Kidney glomerular epithelial cell (primary cell): ENCODE results near the gene LYST.
"Not testable (repeated sequence)": the region's sequence is repeated elsewhere in the genome, so short reads cannot be mapped to it uniquely, and the experiment has no call there.

Experiments
- DNase-seq: peaks from one replicate; lab custom pipeline; 2025; lab: John Stamatoyannopoulos, UW

LYST gene

DNA sequence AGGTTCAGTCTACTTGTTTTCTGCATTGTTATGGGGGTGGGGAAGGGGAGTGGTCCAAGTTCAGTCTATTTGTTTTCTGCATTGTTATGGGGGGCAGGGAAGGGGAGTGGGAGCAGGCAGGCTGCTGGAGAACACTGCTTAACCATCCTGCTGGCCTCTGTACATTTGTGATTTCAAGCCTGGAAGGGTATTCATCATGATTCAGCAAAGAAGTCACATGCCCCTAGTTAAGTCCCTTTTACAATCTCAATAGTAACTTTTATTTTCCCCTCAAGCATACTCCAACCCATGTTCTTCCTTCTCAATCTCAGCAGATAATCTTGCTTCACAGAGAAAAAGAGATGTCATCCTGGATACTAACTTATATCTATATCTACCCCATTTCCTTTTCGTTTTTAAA, 7.9 kb downstream of the LYST start:
- DNase-seq = no peak

DNA sequence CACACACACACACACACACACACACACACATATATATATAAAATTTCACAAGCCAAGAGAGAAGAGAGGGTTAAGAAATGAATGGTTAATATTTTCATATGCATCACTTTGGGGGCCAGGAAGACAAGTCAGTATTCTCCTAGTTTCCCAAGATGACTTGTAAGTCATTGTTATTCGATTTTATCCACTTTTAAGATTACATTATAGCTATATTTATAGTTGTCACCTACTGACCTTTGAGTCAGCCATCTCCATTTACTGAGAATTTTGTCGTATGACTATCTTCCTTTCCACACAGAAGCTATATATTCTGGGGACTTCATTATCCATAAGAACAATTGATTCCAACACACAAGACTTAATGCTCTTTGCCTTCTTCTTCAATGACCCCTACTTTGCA, 8.9 kb downstream of the LYST start:
- DNase-seq = no peak

DNA sequence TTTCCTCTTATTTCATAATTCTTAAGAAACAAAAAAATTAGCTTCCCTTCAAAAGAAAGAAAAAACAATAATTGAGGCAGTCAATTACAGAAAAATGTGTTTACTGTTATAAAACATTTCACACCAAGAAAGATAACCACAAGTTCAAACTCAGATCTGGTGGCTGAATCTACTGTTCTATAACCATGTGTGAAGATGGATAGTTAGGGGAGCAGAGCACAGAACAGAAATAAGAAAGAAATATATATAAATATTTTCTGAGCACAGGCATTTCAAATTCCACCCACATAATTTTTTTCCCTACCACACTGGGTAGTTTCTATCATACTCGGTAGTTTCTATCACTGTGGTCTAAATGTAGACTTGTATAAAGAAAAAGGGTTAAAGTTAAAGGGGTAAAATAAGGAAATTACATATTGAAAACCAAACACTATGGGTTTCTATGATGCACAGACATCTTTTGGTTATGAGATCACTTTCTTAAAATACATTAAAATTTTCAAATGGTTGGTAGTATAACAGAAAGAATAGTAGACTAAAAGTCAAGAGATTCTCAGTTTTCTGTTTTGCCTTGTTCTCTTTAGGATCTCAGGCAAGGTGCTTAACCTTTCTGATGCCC, 10.8 kb downstream of the LYST start:
- DNase-seq = no peak

DNA sequence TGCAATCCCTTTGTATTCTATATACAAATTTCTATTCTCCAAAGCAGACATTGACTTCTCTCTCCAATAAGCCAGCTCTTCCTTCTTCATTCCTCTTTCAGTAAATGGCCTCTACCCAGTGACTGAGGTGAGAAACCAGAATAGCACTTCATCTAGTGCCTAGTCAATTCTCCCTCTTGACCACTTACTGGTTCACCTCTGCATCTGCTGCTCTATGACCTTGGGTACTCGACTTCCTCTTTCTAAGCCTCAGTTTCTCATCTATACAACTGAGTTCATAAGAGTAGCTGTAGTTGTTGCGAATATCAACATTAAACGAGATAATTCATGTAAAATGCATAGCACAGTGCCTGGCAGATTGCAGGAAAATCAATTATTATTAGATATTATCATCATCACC, 12.4 kb downstream of the LYST start:
- no peak for DNase-seq

DNA sequence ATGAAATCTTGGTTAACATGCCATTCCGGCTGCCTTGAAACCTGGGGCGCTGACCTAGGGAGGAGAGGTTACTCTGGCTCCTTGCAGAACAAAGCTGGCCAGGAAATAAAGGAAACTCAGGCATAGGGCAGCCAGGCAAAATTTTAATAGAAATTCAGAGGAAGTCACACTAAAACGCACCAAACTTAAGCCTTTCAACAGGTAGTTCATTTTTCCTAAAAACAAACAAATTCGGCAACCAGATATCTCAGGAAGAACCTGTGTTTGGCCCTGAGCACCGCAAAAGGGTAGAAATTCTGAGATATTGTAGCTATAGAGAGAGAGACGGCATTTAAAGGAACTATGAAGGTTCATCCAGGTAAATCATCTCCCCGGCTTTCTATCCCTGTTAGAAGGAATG, 13.1 kb downstream of the LYST start:
- DNase-seq = no peak

DNA sequence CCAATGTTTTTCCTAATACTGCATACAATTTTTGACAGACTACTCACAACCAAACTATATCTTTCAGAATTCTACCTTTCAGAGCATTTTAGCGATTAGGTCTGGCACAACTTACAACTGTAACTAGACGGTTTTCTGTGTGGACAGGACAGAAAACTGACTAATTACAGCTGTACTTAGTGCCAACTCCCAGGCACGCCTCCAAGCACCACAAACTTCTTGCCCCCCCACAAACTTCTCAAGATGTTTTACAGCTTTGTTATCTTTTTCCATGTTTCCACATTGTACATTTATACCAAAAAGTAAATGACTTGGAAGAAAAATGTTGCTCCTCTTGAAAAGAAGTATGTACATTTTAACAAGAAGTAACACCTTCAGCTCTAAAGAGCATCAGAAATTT, 13.8 kb downstream of the LYST start:
- DNase-seq = no peak

DNA sequence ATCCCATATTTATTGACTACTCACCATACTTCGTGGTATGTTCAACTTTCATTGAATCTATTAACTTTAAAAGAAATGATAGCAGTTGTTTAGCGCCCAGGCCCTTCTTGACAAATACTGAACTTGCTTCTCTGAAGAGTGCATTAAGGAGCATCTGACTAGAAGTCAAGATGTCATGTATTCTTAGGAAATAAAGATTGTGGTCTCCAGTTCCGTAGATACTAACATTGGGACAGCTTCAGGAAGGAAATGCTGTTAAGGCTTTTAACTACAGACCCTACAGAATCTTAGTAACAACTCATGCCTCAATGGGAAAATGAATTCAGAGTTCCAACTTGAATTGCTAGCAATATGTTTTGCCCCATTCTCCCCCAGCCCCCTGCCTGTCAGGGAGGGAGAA, 14.8 kb downstream of the LYST start:
- DNase-seq = no peak

DNA sequence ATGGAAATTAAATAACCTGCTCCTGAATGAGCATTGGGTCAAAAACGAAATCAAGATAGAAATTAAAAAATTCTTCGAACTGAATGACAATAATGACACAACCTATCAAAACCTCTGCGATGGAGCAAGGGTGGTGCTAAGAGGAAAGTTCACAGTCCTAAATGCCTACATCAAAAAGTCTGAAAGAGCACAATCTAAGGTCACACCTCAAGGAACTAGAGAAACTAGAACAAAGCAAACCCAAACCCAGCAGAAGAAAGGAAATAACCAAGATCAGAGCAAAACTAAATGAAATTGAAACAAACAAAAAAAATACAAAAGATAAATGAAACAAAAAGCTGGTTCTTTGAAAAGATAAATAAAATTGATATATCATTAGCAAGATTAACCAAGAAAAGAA, 18.5 kb downstream of the LYST start:
- not testable (repeated sequence) for DNase-seq

DNA sequence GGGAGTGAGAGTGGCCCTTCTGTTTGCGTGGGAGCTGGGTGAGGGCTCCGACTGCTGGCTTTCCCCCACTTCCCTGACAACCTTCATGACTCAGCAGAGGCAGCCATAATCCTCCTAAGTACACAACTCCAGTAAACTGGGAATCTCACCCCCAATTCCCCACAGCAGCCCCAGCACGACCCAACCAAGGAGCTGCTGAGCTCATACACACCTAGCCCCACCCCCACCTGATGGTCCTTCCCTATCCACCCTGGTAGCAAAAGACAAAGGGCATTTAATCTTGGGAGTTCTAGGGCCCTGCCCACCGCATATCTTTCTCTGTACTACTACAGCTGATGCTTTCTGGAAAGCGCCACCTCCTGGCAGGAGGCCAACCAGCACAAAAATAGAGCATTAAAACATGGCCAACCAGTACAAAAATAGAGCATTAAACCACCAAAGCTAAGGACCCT, 21.0 kb downstream of the LYST start:
- not testable (repeated sequence) for DNase-seq

DNA sequence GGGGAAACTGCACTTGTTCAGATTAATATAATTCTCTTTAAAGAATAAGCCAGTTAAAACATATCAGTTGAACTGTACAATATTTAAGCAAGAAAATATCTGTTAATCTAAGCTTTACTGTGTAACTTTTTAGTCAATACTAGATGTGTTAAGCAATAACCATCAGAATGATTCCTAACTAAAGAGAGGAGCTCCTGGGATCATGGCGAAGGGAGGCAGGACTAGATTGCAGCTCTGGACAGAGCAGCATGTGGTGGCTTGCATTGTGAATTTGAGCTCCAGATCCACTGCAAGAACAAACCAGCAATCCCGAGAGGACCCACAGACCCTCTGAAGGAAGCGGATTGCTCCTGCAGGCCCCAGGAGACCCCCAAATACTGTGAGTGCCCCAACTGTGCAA, 21.9 kb downstream of the LYST start:
- no peak for DNase-seq

DNA sequence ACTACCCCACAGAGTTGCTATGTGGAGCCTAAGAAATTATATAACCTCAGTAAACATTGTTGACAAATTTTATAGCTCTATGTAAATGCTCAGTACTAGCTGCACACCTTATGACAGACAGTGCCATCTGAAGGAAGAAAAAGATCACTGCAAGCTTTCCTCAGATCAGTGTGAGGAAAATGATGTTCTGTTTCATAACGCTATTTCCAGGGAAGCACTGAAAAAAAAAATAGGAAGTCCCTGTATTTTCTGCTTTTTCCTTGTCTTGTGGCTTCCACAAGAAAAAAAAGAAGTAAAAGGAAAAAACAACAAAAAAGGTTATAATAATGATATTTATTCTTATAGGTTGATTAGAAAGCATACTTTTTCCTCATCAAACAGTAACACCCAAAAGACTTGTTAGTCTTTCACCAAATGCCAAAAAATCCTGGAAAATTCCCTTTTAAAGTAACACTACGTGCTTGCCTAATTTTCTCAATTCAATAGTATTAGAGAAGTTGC, 23.2 kb downstream of the LYST start:
- no peak for DNase-seq

DNA sequence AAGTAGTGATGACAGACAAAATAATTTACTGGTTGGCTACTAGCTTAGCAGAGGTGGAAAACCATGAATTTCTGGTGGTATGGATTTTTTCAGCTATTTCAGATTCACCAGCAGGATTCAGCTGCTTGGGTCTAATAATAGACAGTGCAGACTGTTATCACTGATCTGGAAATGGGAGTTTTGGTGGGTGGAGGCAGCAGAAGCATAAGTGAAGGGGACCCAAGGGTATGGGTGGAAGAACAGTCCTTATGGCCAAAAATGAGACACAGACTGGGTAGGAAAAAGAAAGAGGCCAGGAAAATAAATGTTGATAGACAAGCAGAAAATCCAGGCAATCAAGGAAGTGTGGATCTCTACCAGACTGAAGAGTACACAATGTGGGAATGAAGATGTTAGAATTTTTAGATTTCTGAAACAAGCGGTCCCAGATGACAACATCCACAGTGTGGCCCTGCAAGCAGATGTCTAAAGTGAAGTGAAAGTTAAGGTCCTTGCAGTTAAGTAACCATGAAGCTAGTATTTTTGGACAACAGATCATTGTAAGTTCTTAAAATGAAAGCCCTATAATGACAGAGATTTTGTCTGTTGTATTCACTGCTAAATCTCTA, 24.7 kb downstream of the LYST start:
- no peak for DNase-seq

DNA sequence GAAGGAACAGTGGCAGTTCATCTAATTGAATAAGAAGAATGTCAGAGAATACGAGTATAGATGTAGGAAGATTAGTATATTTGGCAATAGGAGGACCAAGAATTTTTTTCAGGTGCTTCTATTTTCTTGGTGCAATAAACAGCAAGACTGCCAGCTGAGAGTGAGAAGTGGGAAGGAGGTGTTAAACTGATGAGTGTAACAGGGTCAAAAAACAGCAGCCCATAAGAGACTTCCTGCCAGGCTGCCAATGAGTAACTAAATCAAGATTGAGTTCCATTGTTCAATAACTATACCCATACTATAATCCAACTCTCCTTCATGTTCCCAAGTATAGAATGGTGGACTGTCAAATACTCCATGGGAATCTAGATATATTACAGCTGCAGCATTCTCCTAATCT, 28.7 kb downstream of the LYST start:
- DNase-seq = no peak

DNA sequence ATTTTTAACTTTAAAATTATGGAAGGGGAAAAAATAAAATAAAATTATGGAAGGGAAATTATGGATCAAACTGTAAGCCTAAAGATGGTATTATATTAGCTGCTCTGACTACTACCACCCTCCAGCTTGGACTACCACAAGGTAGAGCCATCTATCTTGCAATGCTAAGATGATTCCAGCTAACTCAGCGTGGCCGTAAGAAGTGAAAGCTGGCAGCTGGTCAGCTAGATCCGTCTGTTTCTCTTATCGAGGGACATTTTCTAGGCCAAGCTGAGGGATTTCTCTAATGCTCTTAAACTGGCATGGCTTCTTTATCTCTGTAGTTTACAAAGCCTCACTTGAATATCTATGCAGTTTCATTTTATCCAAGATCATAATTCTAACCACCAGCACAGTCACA, 31.5 kb downstream of the LYST start:
- DNase-seq = peak; percentile 12

DNA sequence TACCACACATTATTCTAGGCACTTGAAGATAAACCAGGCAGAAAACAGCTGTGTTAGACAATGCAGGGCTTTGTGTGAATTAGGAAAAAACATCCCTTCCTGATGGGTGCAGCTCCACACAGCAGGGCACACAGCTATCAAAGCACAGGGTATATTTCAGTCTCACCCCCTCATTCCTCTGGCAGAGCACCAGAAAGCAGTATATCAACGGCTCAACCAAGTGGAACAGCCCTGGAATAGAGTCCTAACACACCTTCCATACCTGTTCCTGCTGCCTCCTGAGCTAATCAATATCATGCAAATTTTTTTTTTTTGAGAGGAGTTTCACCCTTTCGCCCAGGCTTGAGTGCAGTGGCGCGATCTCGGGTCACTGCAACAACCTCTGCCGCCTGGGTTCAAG, 32.1 kb downstream of the LYST start:
- no peak for DNase-seq

DNA sequence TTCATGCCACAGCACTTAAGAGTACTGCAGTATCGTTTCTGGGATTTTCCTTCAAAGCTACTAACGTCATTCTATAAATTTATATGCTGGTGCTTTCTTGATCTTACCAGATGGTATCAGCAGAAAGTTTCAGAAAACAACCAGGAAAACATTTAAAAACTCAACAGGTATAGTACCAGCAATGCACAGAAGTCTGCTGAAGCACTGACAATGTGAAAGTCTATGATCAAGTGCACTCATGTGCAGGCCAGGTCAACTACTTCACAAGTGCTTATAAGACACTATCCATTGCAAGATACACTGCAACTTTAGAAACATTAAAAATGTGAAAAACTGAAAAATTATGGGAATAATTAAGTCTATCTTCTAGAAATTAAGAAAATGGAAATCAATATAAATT, 34.7 kb downstream of the LYST start:
- DNase-seq = no peak

DNA sequence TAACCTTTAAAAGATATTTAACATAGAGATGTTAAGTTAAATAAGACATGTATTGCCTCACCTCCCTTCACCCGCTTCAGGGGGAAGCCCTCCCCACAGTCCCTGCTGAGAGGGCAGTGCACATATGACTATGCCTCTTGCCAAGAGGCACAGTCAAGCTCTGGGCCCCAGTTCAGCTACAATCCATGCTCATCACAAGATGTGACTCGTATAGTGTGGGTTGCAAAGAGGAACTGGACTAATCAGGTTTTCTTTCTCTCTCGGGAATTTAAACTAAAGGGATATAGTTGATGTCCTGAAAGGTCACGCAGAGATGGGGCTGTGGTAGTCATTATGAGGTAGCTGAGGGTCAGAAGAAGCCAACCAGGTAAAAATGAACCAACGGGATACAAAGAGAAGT, 35.6 kb downstream of the LYST start:
- peak; percentile 6 for DNase-seq

DNA sequence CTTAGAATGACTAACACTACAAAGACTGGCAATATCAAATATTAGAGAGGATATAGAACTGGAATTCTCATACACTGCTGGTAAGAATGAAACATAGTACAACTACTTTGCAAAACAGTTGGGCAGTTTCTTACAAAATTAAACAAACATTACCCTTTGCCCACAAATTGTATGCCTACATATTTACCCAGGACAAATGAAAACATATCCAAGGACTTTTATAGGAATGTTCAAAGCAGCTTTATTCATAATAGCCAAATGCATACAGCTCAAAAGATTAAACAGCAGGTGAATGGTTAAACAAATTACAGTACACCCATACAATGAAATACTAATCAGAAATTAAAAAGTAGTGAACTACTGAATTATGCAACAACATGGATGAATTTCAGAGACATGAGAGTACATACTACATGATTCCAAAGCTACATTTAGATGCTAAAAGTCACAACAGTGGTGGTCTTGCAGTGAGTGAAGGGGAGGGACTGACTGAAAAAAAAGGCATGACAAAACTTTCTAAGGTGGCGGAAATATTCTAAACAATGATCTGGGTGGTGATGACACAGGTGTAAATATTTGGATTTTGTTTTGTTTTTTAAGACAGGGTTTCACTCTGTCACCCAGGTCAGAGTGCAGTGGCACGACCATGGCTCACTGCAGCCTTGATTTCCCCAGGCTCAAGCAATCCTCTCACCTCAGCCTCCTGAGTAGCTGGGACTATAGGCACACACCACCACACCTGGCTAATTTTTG, 40.4 kb downstream of the LYST start:
- no peak for DNase-seq

DNA sequence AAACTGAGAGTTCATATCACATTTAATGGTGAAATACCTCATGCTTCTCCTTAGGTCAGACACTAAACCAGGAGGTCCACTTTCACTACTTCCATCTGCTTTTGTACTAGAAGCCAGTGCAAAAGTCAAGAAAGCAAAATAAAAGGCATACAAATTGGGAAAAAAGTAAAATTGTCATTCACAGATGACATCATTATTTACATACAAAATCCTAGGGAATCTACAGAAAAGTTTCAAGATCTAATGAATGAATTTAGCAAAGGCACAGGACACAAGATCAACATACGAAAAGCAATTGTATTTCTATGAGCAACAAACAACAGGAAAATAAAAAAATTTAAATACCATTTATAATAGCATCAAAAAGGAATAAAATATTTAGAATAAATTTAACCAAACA, 41.5 kb downstream of the LYST start:
- DNase-seq = no peak

DNA sequence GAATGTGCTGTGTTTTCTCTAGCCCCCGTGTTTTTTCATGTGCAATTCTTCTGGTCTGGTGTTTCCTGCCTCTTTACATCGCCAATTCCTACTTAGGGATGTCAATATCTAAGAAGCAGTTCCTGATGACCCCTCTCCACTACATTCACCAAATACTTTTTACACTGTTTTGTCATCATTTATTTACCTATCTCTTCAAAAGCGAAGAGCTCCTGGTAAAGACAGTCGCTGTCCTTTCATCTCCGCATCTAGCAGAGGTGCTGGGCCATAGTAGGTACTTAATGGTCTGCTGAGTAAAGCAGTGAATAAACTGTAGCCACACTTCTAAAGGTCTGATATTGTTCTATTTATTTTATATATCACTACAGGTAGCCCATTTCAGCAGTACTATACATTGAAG, 43.0 kb downstream of the LYST start:
- no peak for DNase-seq

DNA sequence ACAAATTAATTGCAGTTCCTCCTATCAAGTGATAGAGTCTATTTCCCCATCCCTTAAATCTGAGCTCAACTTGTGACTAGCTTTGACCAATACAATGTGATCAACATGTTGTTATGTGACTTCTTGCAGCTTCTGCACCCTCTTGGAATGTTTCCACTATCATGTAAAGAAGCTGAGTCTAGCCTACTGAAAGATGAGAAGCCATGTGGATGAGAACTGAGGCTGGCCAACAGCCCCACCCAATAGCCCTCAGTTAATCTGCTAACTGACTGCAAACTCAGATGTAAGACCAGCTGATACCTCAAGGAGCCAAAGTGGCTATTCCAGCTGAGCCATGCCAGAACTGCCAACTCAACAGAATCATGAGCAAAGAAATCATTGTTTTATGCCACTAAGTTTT, 44.0 kb downstream of the LYST start:
- DNase-seq = no peak

DNA sequence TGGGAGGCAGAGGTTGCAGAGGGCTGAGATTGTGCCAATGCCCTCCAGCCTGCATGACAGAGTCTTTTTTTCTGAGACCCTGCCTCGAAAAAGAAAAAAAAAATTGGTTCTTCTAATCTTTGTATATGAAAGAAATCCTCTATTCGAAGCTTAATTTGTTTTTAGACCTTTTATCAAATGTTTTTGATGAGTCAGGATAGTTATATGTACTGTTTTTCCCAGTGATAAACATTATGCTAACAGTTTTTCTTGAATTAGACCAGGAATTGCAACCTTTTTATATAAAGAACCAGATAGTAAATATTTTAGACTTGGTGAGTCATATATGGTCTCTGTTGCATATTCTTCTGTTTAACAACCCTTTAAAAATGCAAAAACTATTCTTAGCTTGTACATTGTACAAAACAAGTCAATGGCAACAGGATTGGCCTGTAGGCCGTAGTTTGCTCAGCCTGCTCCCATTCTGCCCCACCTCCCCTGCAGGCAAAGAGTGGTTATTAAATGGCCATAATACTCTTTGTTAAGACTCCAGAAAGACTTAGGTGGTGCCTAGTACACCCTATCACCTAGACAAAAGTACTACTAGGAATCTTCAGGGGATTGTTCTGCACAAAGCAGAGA, 45.2 kb downstream of the LYST start:
- DNase-seq = no peak

DNA sequence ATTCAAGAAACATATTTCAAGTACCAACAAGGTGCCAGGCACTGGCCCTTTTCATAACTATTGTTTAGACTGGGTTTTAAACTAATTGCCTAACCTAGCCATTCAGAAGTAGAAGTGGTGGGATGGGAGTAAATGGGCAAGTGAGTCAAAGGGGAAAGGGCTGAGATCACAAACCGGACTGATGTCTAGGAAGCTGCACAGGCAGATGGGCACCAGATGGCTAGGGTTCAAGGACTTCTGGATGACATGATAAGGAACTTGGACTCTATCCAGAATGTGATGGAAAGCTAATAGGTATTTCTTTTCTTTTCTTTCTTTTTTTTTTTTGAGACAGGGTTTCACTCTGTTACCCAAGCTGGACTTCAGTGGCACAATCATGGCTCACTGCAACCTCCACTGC, 46.6 kb downstream of the LYST start:
- no peak for DNase-seq
